ENCODE data around the gene FAM228B.

The FAM228B gene

GRCh38 chr2:24200799-24201198 lies 77.5 kb downstream of the FAM228B start:
- TF ChIP-seq CTCF (conservative IDR thresholded peaks at IDR 0.05; ENCODE audit: low read depth, low read length), result no peak
- H3K4me3 ChIP-seq (ENCODE audit: low read depth, low read length), result no peak overlapping the region
- DNase-seq (ENCODE audit: low read depth), result no peak

- H3K4me3 ChIP-seq (ENCODE audit: low read depth, low read length), result no peak overlapping the region
- peak; percentile 6 for DNase-seq (ENCODE audit: low read depth)
- TF ChIP-seq CTCF (conservative IDR thresholded peaks at IDR 0.05; ENCODE audit: low read depth, low read length), result peak; percentile 27
Observed at GRCh38 chr2:24203029-24203786, 79.9 kb downstream of the FAM228B start.

- H3K4me3 ChIP-seq (ENCODE audit: low read depth, low read length), result no peak overlapping the region
- no peak for TF ChIP-seq CTCF (conservative IDR thresholded peaks at IDR 0.05; ENCODE audit: low read depth, low read length)
Observed at GRCh38 chr2:24203787-24204150, 80.5 kb downstream of the FAM228B start.

GRCh38 chr2:24204505-24204904 lies 81.2 kb downstream of the FAM228B start:
- no peak overlapping the region for H3K4me3 ChIP-seq (ENCODE audit: low read depth, low read length)
- TF ChIP-seq CTCF (conservative IDR thresholded peaks at IDR 0.05; ENCODE audit: low read depth, low read length), result no peak
- no peak for DNase-seq (ENCODE audit: low read depth)

More at GRCh38 chr2:24203787-24204150, 80.5 kb downstream of the FAM228B start:
- no peak for DNase-seq (ENCODE audit: low read depth)

- no peak for DNase-seq (ENCODE audit: low read depth)
- H3K4me3 ChIP-seq (ENCODE audit: low read depth, low read length), result no peak overlapping the region
- TF ChIP-seq CTCF (conservative IDR thresholded peaks at IDR 0.05; ENCODE audit: low read depth, low read length), result no peak
Observed at GRCh38 chr2:24205131-24205530, 81.9 kb downstream of the FAM228B start.

- no peak for TF ChIP-seq CTCF (conservative IDR thresholded peaks at IDR 0.05; ENCODE audit: low read depth, low read length)
- DNase-seq (ENCODE audit: low read depth), result peak; percentile 37
Observed at GRCh38 chr2:24206242-24206641, 83.0 kb downstream of the FAM228B start.

GRCh38 chr2:24206714-24207113 lies 83.4 kb downstream of the FAM228B start:
- DNase-seq (ENCODE audit: low read depth), result no peak
- no peak for TF ChIP-seq CTCF (conservative IDR thresholded peaks at IDR 0.05; ENCODE audit: low read depth, low read length)
- no peak overlapping the region for H3K4me3 ChIP-seq (ENCODE audit: low read depth, low read length)

More at GRCh38 chr2:24206242-24206641, 83.0 kb downstream of the FAM228B start:
- H3K4me3 ChIP-seq (ENCODE audit: low read depth, low read length), result no peak overlapping the region
